ENCODE results near the gene METTL8. TPM values are rescaled to one million over a fixed set of nuclear protein-coding genes. Genes with fewer than 3 reads are reported as not detected.
A peak's percentile ranks its signal among the peaks of the same experiment; 100 is the strongest.
"Not testable (repeated sequence)": the region's sequence is repeated elsewhere in the genome, so short reads cannot be mapped to it uniquely, and the experiment has no call there.

METTL8 gene
- total RNA-seq, 1 experiment from 2014 or later, result 25.7 TPM

GRCh38 chr2:171420728-171421563, 12.8 kb downstream of the METTL8 start:
- BruUV-seq (replicated peaks), result no TSS peak
- CTCF ChIA-PET, result interaction anchor here (0.7 kb wide), 1 partner anchor 336 kb away, joined by 3 read pairs; no protein-coding TSS in a partner anchor

DNA sequence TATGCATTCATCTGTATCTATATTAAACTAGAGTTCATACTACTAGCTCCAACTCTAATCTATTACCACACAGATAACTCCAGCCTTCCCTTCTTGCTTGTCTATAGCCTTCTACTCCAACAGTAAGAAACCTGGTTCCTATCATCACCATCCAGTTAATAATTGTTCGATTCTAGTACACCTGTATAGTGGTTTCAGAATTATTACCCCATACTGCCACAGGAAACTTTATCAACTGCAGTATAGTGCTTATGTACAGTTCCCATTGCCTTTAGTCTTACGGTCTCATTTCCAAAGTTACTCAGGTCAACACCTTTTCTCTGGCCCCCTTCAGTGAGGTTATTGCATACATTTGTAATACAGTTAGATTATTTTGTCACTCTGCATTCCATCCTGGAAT, 14.5 kb downstream of the METTL8 start:
- Mint-ChIP-seq H3K9me3 (ENCODE audit: unreplicated experiment) (peaks cover 10% of the 10 kb centered on the region), H3K27ac (ENCODE audit: unreplicated experiment) (no peak overlapping the region), H3K4me3 (ENCODE audit: unreplicated experiment) (no peak overlapping the region), H3K27me3 (ENCODE audit: insufficient read depth, unreplicated experiment) (no peaks in the 10 kb centered on the region), H3K4me1 (ENCODE audit: low read depth, unreplicated experiment) (peaks cover 9% of the 10 kb centered on the region), H3K36me3 (ENCODE audit: insufficient read depth, unreplicated experiment) (no peaks in the 10 kb centered on the region)
- no peak for DNase-seq
- H3K9me3 ChIP-seq, result peaks cover 15% of the 10 kb centered on the region
- no peak overlapping the region for H3K4me3 ChIP-seq (ENCODE audit: low read depth, low read length)
- H3K36me3 ChIP-seq (ENCODE audit: control insufficient read depth, insufficient read depth, low read length), result peaks cover 1% of the 10 kb centered on the region; the same call in 1 of the 2 replicates
- no TSS peak for BruUV-seq (replicated peaks)
- H3K27me3 ChIP-seq (replicated peaks; ENCODE audit: control insufficient read depth, insufficient read depth, low read length), result no peaks in the 10 kb centered on the region
- POLR2A ChIA-PET, result no interaction called here
- TF ChIP-seq CTCF (IDR thresholded peaks at IDR 0.05; ENCODE audit: insufficient read depth in 1 of 2, low read depth in 1 of 2, low read length in 1 of 2, severe bottlenecking in 1 of 2, unreplicated experiment in 1 of 2), result no peak
- intact Hi-C loops (cut with micrococcal nuclease; ENCODE audit: unreplicated experiment), result loop anchor here (10.0 kb wide), 1 partner anchor 155 kb away; no protein-coding TSS in a partner anchor
- CTCF ChIA-PET, result no interaction called here
- H3K4me1 ChIP-seq, result peaks cover 3% of the 10 kb centered on the region; the same call in 1 of the 2 replicates

More at GRCh38 chr2:171420728-171421563, 12.8 kb downstream of the METTL8 start:
- peaks cover 1% of the 10 kb centered on the region; the same call in 1 of the 2 replicates for H3K36me3 ChIP-seq (ENCODE audit: control insufficient read depth, insufficient read depth, low read length)
- Mint-ChIP-seq H3K4me1 (ENCODE audit: low read depth, unreplicated experiment) (peaks cover 3% of the 10 kb centered on the region), H3K4me3 (ENCODE audit: unreplicated experiment) (no peak overlapping the region), H3K36me3 (ENCODE audit: insufficient read depth, unreplicated experiment) (peaks cover 10% of the 10 kb centered on the region), H3K27ac (ENCODE audit: unreplicated experiment) (no peak overlapping the region), H3K9me3 (ENCODE audit: unreplicated experiment) (peaks cover 20% of the 10 kb centered on the region), H3K27me3 (ENCODE audit: insufficient read depth, unreplicated experiment) (no peaks in the 10 kb centered on the region)
- H3K4me1 ChIP-seq, result no peaks in the 10 kb centered on the region
- H3K9me3 ChIP-seq, result peaks cover 21% of the 10 kb centered on the region
- POLR2A ChIA-PET, result interaction anchor here (0.6 kb wide), 1 partner anchor 305 kb away, joined by 6 read pairs; no protein-coding TSS in a partner anchor
- intact Hi-C loops (cut with micrococcal nuclease; ENCODE audit: unreplicated experiment), result no loop called here
- H3K27me3 ChIP-seq (replicated peaks; ENCODE audit: control insufficient read depth, insufficient read depth, low read length), result no peaks in the 10 kb centered on the region
- no peak overlapping the region for H3K4me3 ChIP-seq (ENCODE audit: low read depth, low read length)
- no peak for DNase-seq
- TF ChIP-seq CTCF (IDR thresholded peaks at IDR 0.05; ENCODE audit: insufficient read depth in 1 of 2, low read depth in 1 of 2, low read length in 1 of 2, severe bottlenecking in 1 of 2, unreplicated experiment in 1 of 2), result no peak

- Histone ChIP-seq H3K36me3 (ENCODE audit: control insufficient read depth, insufficient read depth, low read length) (no peaks in the 10 kb centered on the region), H3K27me3 (replicated peaks; ENCODE audit: control insufficient read depth, insufficient read depth, low read length) (no peaks in the 10 kb centered on the region), H3K4me3 (ENCODE audit: low read depth, low read length) (no peak overlapping the region), H3K9me3 (no peaks in the 10 kb centered on the region), H3K4me1 (peaks cover 3% of the 10 kb centered on the region; the same call in 1 of the 2 replicates)
- intact Hi-C loops (cut with micrococcal nuclease; ENCODE audit: unreplicated experiment), result loop anchor here (1.0 to 10.0 kb wide), 5 partner anchors 17 to 443 kb away; partner anchors contain the start of gene METTL8
- H3K4me1 Mint-ChIP-seq (ENCODE audit: low read depth, unreplicated experiment), result peaks cover 9% of the 10 kb centered on the region
- ChIA-PET CTCF (interaction anchor here (0.7 to 1.6 kb wide), 14 partner anchors 12 to 460 kb away, joined by 3 to 32 read pairs (median 4); partner anchors contain the start of genes DCAF17 and METTL8), POLR2A (interaction anchor here (1.0 to 1.6 kb wide), 2 partner anchors 18 to 354 kb away, joined by 3 to 7 read pairs; partner anchors contain the start of genes DCAF17 and METTL8)
- H3K4me3 Mint-ChIP-seq (ENCODE audit: unreplicated experiment), result peak overlapping the region; percentile 61
- no peaks in the 10 kb centered on the region for H3K27me3 Mint-ChIP-seq (ENCODE audit: insufficient read depth, unreplicated experiment)
- H3K9me3 Mint-ChIP-seq (ENCODE audit: unreplicated experiment), result no peaks in the 10 kb centered on the region
- TF ChIP-seq CTCF (IDR thresholded peaks at IDR 0.05; ENCODE audit: insufficient read depth in 1 of 2, low read depth in 1 of 2, low read length in 1 of 2, severe bottlenecking in 1 of 2, unreplicated experiment in 1 of 2), result peak; percentile 75 to 92
- no TSS peak for BruUV-seq (replicated peaks)
- no peaks in the 10 kb centered on the region for H3K36me3 Mint-ChIP-seq (ENCODE audit: insufficient read depth, unreplicated experiment)
- DNase-seq, result peak; percentile 89 to 94
- H3K27ac Mint-ChIP-seq (ENCODE audit: unreplicated experiment), result peak overlapping the region; percentile 63
Observed at GRCh38 chr2:171416009-171416926, 17.5 kb downstream of the METTL8 start.

GRCh38 chr2:171414645-171415044, 19.1 kb downstream of the METTL8 start:
- BruUV-seq (replicated peaks), result not testable (repeated sequence)

More at GRCh38 chr2:171414645-171415044, 19.1 kb downstream of the METTL8 start:
- H3K27ac Mint-ChIP-seq (ENCODE audit: unreplicated experiment); H3K36me3 Mint-ChIP-seq (ENCODE audit: insufficient read depth, unreplicated experiment); DNase-seq; H3K27me3 ChIP-seq (replicated peaks; ENCODE audit: control insufficient read depth, insufficient read depth, low read length); H3K27me3 Mint-ChIP-seq (ENCODE audit: insufficient read depth, unreplicated experiment); H3K36me3 ChIP-seq (ENCODE audit: control insufficient read depth, insufficient read depth, low read length); H3K4me1 Mint-ChIP-seq (ENCODE audit: low read depth, unreplicated experiment); H3K9me3 Mint-ChIP-seq (ENCODE audit: unreplicated experiment); POLR2A ChIA-PET; H3K4me3 ChIP-seq (ENCODE audit: low read depth, low read length); H3K4me3 Mint-ChIP-seq (ENCODE audit: unreplicated experiment); H3K9me3 ChIP-seq; H3K4me1 ChIP-seq; CTCF ChIA-PET: not testable (repeated sequence)
- intact Hi-C loops (cut with micrococcal nuclease; ENCODE audit: unreplicated experiment), result loop anchor here (10.0 kb wide), 1 partner anchor 150 kb away; no protein-coding TSS in a partner anchor
